Vagina (tissue), 2 donors: ENCODE data around the gene DSCAML1. TPM values are rescaled to one million over a fixed set of nuclear protein-coding genes. Genes with fewer than 3 reads are reported as not detected.

Experiments
- DNase-seq, 2 donors: peaks; one replicate each; pipeline ENCODE4 v3.0.0-alpha.2; 2017; ENCODE audit errors: extremely low spot score in 2 of 2
- H3K27ac ChIP-seq: fragments of 200-600 bp; sonication (generic); one replicate; pipeline ENCODE4 v1.5.1; 2019
- H3K27me3 ChIP-seq: fragments of 200-600 bp; sonication (generic); one replicate; pipeline ENCODE4 v1.5.1; 2019
- H3K36me3 ChIP-seq, 2 donors: fragments of 200-600 bp; sonication (generic); one replicate each; pipeline ENCODE4 v1.5.1; 2017 to 2019
- H3K4me1 ChIP-seq: fragments of 200-600 bp; sonication (generic); one replicate; pipeline ENCODE4 v1.5.1; 2019
- H3K4me3 ChIP-seq, 2 donors: fragments of 200-600 bp; sonication (generic); 1 replicate in 1 of 2; 2 replicates in 1 of 2; pipeline ENCODE4 v1.5.1; 2016 to 2019
- H3K9me3 ChIP-seq: fragments of 200-600 bp; sonication (generic); one replicate; pipeline ENCODE4 v1.5.1; 2019
- POLR2A ChIP-seq, 2 donors: fragments of 450-650 bp; IDR thresholded peaks; one replicate each; pipeline ENCODE4 v1.6.1; 2017; ENCODE audit warnings: antibody characterized with exemption in 2 of 2, mild to moderate bottlenecking in 2 of 2, moderate library complexity in 2 of 2
- POLR2AphosphoS5 ChIP-seq, 2 donors: sonication (generic); formaldehyde crosslinking; IDR thresholded peaks; one replicate each; pipeline ENCODE4 v1.9.0; 2017; ENCODE audit warnings: antibody characterized with exemption in 2 of 2, mild to moderate bottlenecking in 2 of 2, low read depth in 1 of 2; ENCODE audit not compliant: insufficient read depth in 1 of 2
- intact Hi-C: fragments of 100-400 bp; cut with DNase I; formaldehyde crosslinking; loops from one replicate; pipeline ENCODE4 v1.15.1; 2023
- total RNA-seq: library from RNA; depleted of rRNA; stranded (reverse); fragments of >200 nt; gene quantifications from one replicate; pipeline ENCODE4 v1.2.3, GENCODE V29; 2016
- TF ChIP-seq, protein P1 (sequence below), 3 experiments: fragments of 450-650 bp in 2 of 3; fragments of 200-600 bp in 1 of 3; sonication (generic) in 1 of 3; IDR thresholded peaks; one replicate each; pipeline ENCODE4 v1.5.1; 2017 to 2019; ENCODE audit warnings: antibody characterized with exemption in 3 of 3, mild to moderate bottlenecking in 2 of 3, moderate library complexity in 2 of 3

The DSCAML1 gene
- total RNA-seq, 1 donor from 2014 or later = 0.25 TPM

DNA sequence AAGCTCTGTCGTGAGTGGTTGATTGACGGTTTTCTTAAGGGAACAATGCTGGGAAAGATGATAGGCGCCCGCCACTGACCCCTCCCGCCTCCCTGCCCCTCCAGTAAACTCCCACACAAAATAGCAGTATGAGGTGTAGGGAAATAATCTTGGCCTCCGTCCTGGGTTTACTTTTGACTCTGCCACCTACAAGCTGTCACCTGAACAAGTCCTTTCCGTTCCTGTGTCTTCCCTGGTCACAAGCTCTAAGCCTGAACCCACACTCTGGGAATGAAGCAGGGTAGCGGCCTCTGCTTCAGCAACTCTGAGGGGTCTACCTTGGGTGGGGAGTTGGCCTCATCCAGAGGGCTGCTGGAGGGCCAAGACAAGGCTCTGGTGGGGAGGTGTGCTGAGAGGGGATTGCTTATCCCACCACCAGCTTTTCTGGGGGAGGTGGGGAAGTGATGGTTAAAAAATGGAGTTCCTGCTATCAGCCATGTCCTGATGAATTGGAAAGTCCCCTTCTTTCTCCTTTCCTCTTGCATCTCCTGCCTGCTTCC, 381.6 kb downstream of the DSCAML1 start:
- no peak overlapping the region for H3K4me3 ChIP-seq
- H3K36me3 ChIP-seq = no peaks in the 10 kb centered on the region
- intact Hi-C loops = no loop called here
- TF ChIP-seq POLR2A (IDR thresholded peaks at IDR 0.05) (no peak), POLR2AphosphoS5 (IDR thresholded peaks at IDR 0.05; ENCODE audit: insufficient read depth in 1 of 2, low read depth in 1 of 2) (no peak)
- no peak overlapping the region for H3K27ac ChIP-seq
- no peak for DNase-seq
- no peaks in the 10 kb centered on the region for H3K4me1 ChIP-seq
- H3K9me3 ChIP-seq = no peaks in the 10 kb centered on the region
- H3K27me3 ChIP-seq = no peaks in the 10 kb centered on the region

DNA sequence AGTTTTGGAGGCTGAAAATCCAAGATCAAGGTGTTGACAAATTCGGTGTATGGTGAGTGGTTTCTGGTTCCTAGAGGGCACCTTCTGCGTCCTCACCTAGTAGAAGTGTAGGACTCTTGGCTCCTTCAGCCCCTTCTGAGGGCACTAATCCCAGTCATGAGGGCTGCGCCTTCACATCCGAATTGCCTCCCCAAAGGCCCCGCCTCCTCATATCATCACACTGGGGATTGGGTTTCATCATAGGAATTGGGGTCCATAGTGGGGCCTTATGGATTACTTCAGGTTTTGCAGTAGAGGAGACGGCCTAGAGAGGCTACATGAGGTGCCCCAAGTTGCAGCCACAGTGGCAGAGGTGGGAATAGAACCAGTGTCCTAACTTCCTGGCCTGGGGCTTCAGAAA, 382.3 kb downstream of the DSCAML1 start:
- Histone ChIP-seq H3K4me1 (no peaks in the 10 kb centered on the region), H3K4me3 (no peak overlapping the region), H3K36me3 (no peaks in the 10 kb centered on the region), H3K27me3 (no peaks in the 10 kb centered on the region), H3K27ac (no peak overlapping the region), H3K9me3 (no peaks in the 10 kb centered on the region)
- intact Hi-C loops = no loop called here
- no peak for DNase-seq
- TF ChIP-seq POLR2A (IDR thresholded peaks at IDR 0.05) (no peak), POLR2AphosphoS5 (IDR thresholded peaks at IDR 0.05; ENCODE audit: insufficient read depth in 1 of 2, low read depth in 1 of 2) (no peak)
- TF ChIP-seq, protein P1, sequence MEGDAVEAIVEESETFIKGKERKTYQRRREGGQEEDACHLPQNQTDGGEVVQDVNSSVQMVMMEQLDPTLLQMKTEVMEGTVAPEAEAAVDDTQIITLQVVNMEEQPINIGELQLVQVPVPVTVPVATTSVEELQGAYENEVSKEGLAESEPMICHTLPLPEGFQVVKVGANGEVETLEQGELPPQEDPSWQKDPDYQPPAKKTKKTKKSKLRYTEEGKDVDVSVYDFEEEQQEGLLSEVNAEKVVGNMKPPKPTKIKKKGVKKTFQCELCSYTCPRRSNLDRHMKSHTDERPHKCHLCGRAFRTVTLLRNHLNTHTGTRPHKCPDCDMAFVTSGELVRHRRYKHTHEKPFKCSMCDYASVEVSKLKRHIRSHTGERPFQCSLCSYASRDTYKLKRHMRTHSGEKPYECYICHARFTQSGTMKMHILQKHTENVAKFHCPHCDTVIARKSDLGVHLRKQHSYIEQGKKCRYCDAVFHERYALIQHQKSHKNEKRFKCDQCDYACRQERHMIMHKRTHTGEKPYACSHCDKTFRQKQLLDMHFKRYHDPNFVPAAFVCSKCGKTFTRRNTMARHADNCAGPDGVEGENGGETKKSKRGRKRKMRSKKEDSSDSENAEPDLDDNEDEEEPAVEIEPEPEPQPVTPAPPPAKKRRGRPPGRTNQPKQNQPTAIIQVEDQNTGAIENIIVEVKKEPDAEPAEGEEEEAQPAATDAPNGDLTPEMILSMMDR (IDR thresholded peaks at IDR 0.05) = no peak

DNA sequence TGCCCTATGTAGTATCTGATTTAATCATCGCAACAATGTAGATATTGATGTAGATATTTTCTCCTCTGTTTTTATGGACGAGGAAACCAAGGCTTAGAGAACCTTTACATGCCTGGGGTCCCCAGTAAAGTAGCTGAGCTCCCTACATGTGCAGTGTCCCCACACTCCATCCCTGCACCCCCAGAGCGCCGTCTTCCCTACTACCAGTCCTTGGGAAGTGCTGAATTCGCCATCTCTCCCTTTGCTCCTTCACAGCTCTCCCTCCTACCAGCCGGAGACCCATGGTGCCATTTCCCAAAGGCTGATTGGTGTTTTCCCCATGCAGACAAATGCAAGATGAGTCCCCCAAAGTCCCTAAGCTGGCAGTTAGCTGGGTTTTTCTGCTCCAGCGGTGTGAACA, 383.4 kb downstream of the DSCAML1 start:
- DNase-seq = no peak
- Histone ChIP-seq H3K9me3 (no peaks in the 10 kb centered on the region), H3K36me3 (peaks cover 0 to 9% of the 10 kb centered on the region in 2 donors), H3K4me3 (no peak overlapping the region), H3K27me3 (no peaks in the 10 kb centered on the region), H3K27ac (no peak overlapping the region), H3K4me1 (no peaks in the 10 kb centered on the region)
- no peak for TF ChIP-seq POLR2AphosphoS5 (IDR thresholded peaks at IDR 0.05; ENCODE audit: insufficient read depth in 1 of 2, low read depth in 1 of 2)
- TF ChIP-seq, protein P1 (IDR thresholded peaks at IDR 0.05) = no peak
- no peak for TF ChIP-seq POLR2A (IDR thresholded peaks at IDR 0.05)
- intact Hi-C loops = no loop called here

DNA sequence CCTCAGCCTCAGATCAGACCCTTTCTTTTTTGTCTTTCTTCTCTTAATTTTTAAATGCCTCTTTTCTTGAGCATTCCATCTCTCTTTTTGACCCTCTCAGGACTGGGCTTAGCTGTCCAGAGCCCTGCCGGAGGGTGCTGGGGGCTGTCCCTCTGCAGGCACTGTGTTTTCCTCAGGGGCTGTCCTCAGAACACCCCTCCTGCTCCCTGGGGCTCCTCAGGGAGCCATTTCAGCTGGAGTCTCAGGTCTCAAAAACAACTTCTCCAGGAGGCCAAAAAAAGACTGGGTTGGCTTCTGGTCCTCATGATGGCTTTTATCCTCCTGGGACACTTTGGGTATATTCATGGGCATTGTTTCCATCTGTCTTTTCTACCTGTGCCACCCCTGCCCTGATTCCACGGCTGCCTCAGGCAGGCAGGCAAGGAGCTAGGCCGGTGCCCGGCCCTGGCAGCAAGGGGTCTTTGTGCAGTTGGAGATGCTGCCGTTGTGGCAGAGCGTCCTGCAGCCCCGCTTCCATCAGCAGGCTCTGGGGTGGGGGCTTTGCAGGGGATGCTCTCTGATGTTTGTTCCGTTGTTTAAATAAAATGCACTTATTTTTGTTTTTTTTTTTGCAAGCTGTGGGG, 384.3 kb downstream of the DSCAML1 start:
- no peaks in the 10 kb centered on the region for H3K4me1 ChIP-seq
- TF ChIP-seq POLR2AphosphoS5 (IDR thresholded peaks at IDR 0.05; ENCODE audit: insufficient read depth in 1 of 2, low read depth in 1 of 2) = no peak
- TF ChIP-seq POLR2A (IDR thresholded peaks at IDR 0.05) = no peak
- TF ChIP-seq, protein P1 (IDR thresholded peaks at IDR 0.05) = no peak
- no peaks in the 10 kb centered on the region for H3K27me3 ChIP-seq
- H3K27ac ChIP-seq = no peak overlapping the region
- H3K9me3 ChIP-seq = no peaks in the 10 kb centered on the region
- no peak for DNase-seq
- intact Hi-C loops = no loop called here
- H3K36me3 ChIP-seq = peaks cover 0 to 17% of the 10 kb centered on the region in 2 donors
- no peak overlapping the region for H3K4me3 ChIP-seq

DNA sequence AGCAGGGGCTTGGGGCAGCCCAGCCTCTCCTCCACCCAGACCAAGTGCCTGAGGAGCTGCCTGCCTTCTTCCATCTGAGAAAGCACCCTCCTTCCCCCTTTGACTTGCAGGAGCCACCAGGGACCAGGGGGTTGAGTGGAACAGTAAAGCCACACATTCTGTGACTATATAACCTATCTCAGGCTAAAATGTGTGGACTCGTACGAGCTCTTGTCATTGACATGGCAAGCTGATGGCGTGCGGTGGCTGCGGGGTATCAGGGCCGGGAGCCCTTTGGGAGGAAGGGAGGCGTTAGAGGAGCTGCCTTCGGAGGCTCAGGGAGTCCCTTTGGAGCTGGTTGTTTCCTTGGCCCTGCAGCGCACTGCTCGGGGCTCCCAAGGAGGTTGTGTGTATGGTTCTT, 384.8 kb downstream of the DSCAML1 start:
- intact Hi-C loops = no loop called here
- H3K4me1 ChIP-seq = no peaks in the 10 kb centered on the region
- H3K36me3 ChIP-seq = peaks cover 0 to 19% of the 10 kb centered on the region in 2 donors

More for the DNA sequence above, 384.8 kb downstream of the DSCAML1 start:
- Histone ChIP-seq H3K27ac (no peak overlapping the region), H3K4me3 (no peak overlapping the region), H3K9me3 (no peaks in the 10 kb centered on the region), H3K27me3 (no peaks in the 10 kb centered on the region)
- TF ChIP-seq POLR2A (IDR thresholded peaks at IDR 0.05) = no peak
- TF ChIP-seq POLR2AphosphoS5 (IDR thresholded peaks at IDR 0.05; ENCODE audit: insufficient read depth in 1 of 2, low read depth in 1 of 2) = no peak
- TF ChIP-seq, protein P1 (IDR thresholded peaks at IDR 0.05) = no peak
- no peak for DNase-seq
